Measurements from ENCODE around the gene MORC2.

MORC2 gene

GRCh38 chr22:30948930-30949342, 19.6 kb downstream of the MORC2 start:
- DNase-seq = no peak

DNA sequence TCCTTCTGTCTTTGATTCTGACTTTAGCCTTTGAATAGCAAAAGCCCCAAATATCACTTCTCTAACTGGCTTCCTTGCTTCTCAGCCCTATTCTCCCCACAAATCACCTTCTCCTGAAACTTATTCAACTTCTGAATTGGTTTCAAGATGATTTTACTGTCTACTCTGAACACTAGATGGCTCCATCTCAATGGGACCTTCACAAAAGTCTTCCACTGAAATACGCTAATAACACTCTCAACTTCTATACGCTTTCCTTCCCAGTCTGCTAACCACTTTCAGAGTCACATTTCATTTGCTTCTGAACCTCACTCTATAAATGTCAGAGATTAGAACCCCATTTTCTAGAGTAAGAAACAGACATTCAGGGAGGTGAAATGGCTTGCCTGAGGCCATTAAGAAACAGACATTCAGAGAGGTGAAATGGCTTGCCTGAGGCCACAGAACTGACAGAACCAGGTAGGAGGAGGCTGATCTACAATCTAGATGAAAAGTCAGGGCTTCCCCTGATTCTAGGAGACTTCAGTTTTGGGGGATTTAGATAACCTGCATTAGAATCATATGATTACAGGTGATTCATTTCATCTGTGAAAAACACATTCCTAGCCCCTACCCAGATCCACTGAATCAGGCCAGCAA, 20.6 kb downstream of the MORC2 start:
- no peak for DNase-seq

- no peak for DNase-seq
Observed at GRCh38 chr22:30947173-30947815, 21.3 kb downstream of the MORC2 start.

DNA sequence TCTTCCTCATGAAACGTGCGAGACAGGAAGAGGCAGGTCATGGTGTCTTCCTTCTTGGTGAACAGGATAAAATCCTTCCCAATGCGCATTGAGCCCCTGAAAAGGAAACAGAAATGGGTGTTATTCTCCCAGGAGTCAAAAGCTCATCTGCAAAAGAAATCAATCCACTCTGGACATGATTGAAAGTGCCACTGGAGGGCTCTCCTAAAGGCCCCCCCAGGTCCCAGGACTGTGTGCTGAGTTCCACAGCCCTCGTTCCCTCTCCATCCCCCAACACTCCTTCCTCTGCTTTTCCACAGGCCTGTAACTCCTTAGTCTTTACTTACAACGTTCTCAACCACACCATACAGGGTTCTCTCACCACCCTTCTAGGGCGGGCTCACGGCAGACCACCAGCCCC, 22.2 kb downstream of the MORC2 start:
- no peak for DNase-seq

- DNase-seq = no peak
Observed at GRCh38 chr22:30945653-30946052, 22.9 kb downstream of the MORC2 start.

- DNase-seq = no peak
Observed at GRCh38 chr22:30944986-30945385, 23.6 kb downstream of the MORC2 start.

GRCh38 chr22:30943368-30943767, 25.2 kb downstream of the MORC2 start:
- DNase-seq = no peak

- no peak for DNase-seq
Observed at GRCh38 chr22:30941363-30941740, 27.2 kb downstream of the MORC2 start.

DNA sequence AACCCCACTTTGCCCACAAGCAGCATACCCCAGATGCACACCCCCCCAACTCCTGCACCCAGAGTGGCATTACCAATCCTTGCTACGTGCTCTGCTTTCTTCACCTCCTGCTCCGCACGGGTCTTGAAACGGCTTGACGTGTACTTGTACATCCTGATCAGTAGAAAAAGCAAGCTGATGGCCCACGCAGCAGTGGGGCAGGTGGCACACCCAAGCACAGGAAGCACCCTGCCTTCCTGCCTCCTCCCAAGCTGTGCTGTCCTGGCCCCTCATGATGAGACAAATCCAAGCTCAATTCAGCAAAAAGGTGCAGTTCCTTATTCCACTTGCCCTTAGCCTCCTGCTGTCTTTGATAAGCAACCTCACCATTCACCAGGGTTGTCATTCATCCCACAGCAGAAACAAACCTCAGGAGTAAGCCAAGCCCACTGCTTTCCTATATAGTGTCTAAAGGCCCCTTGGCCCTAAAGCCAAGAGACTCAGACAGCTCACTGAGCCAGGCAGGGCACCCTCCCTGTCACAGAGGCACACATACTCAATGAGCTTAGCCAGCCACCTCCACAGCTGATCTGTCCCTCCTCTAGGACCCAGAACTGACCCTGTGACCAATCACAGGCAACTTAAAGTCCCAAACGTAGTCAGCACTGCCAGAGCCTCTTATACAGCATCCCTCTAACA, 27.8 kb downstream of the MORC2 start:
- DNase-seq = no peak

DNA sequence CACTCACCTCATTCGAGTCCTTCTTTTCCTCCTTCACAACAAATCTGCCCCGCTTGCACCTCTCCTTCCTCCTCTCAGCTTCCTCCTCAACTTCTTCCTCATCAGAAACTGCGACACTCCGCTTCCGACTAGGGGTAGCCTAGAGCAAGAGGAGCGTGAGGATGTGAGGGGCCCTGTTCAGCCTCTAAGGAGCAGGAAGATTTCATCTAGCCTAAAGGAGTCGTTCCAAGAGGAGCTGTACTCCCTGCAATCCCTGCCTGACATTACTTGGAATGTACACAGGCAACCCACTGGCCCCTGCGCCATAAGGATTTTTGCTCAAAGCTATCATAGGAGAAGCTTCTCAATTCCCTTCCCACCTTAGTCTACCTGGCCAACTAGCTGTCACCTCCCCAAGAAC, 34.5 kb downstream of the MORC2 start:
- no peak for DNase-seq

GRCh38 chr22:30933457-30933856, 35.1 kb downstream of the MORC2 start:
- no peak for DNase-seq

DNA sequence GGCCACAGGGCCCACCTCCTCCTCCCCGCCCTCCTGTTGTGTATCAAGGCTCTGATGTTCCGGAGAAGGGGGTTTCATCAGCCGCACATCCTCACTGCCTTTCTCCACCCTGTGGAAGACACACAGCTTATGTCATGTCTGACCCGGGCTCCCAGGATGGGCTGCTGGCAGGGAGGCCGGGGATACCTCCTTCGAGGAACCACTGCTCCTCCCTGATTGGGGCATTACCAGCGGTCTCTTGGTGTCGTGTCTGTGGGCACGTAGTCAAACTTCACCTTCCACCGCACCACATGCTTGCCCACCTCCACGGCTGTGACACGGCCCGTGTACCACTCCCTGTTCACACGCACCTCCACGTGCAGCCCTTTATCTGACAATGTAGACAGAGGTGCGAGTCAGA, 35.9 kb downstream of the MORC2 start:
- no peak for DNase-seq

DNA sequence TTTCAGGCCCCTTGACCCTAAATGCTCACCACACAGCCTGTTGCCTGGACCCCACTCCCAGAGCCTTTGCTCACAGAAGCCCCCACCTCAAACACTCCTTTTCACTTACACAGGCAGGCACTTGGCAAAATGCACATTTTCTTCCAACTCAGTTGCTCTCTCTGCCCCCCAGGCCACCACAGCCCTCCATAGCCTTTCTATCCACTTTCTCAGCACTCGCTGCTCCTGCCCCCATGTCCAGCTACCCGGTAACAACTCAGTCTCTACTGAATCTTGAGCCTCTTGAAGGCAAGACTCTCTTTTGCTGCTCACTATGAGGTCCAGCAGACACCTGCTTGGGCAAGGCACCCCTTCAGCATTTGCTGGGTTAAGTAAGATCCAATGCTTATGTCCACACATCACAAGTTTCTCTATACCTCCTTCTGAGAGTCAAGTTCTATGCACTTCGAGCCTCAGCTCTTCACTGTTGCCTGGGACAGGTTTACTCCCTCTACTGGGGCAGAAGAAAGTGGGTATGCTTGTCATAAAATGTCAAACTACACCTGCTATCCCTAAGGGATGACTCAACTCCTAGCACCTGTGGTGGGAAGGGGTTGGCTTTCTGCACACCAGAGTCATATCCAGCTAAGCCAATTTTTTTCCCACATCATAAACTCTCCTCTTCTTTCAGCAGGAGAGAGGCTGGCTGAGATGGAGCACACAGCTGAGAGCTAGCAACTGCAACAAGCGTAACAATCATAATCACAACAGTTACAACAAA, 36.9 kb downstream of the MORC2 start:
- no peak for DNase-seq

- DNase-seq = no peak
Observed at GRCh38 chr22:30930228-30930627, 38.3 kb downstream of the MORC2 start.

- DNase-seq = no peak
Observed at GRCh38 chr22:30928401-30928800, 40.2 kb downstream of the MORC2 start.

DNA sequence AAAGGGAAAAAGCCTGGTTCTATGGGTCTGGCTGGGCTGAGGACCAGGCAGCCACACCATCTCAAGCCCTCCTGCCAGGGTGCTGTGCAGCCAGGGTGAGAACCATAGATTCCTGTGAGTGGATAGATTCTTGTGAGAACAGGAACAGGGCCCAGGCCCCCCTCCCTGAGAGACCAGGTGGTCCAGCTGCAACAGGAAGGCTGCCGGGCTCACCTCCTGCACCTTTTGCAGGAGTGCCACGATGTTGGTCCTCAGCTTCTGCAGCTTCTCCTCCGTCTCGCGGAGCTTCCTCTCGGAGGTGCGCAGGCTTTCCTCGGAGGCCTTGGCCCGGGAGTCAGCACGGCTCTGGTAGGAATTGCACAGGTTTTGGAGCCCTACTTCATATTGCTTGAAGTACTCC, 40.8 kb downstream of the MORC2 start:
- no peak for DNase-seq

GRCh38 chr22:30926706-30927105, 41.9 kb downstream of the MORC2 start:
- DNase-seq = no peak

DNA sequence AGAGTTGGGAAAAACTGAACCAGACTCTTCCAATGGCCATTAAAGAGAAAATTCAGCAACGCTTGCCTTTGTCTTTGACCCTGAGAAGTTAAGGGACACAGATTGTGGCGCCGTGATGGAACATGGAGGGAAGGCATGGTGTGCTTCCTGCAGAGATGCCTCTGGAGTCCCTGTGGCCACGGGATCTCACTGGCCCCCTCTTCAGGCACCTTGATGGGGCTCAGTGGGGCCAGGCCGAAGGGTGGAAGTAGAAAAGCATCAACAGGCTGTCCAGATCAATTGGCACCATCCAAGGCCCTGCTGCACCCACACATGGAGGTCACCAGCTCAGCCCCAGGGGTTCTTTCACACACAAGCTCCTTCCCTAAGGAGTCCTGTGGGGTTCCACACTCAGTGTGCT, 42.9 kb downstream of the MORC2 start:
- DNase-seq = no peak

DNA sequence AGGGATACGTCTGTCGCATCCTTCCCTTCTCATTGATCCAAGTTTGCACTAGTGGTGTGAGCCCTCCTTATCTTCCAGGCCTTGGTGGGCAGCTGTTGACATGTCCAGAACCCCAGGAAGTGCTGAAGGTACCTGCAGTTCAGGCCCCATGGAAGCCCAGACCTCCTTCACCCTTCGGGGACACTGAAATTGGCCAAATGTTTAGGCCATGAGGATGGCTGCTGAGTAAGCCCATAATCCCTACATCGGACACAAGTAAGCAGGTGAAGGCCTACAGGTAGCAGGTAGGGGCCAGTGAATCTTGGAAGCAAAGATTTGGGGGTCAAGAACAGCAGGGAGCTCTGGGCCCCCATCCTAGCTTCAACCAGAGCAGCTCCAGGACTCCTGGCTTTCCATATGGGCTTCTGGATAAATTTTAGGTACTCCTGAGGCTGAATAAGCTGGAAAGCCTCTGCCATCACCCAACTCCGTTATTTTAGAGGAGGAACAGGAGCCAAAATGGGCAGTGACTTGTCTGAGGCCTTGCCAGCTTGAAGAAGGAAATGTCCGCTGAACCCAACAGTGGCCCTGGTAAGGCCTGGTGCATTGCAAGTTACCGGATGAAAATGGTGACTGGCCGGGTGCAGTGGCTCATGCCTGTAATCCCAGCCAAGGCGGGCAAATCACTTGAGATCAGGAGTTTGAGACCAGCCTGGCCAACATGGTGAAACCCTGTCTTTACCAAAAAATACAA, 45.2 kb downstream of the MORC2 start:
- DNase-seq = no peak

DNA sequence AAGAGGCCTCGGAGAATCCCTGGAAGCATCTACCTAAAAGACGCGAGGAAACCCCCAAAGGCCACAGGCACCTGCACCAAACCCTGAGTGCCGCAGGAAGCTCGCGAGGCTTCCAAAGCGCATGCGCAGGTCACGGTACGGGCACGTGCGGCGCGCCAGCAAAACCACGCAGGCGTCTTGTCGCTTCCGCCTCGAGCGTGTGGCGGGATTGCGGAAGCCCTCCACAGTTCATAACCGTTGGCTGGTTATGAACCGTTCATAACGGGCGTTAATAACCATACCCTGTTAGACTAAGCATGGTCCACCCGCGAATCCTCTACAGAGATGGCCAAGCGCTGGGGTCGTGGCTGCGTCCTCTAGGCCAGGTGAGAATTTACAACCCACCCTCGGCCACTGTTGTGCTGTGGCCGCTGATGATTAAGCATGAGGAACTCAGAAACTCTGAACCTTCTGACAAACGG, 46.4 kb downstream of the MORC2 start:
- DNase-seq = no peak

GRCh38 chr22:30921108-30921507, 47.5 kb downstream of the MORC2 start:
- DNase-seq = no peak

DNA sequence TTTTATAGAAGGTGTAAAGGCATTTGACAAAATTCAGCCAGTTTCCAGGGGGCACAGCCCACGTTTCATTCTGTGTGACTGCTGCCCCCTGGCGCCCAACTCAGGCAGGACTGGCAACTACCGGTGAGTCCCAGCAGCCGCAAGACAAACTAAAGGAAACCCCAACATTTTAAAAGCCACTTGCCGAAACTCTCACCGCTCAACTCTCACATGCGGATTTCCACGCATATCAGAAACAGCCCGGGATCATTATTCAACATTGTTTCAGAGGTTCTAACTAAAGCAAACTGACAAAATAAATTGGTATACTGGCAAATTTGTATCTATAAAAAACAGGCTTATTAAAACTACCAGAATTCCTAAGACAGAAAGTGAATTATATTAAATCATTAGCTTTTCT, 48.2 kb downstream of the MORC2 start:
- DNase-seq = no peak

DNA sequence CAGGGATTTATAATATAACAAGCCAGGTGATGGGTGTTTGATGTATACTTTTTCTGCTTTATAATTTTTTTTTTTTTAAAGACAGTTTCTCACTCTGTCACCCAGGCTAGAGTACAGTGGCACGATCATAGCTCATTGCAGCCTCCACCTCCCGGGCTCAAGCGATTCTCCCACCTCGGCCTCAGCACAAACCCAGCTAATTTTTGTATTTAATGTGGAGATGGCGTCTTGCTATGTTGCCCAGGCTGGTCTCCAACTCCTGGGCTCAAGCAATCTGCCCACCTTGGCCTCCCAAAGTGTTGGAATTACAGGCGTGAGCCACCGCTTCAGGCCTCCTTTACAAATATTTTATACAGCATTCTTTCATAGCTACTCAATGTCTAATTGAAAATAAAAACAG, 48.6 kb downstream of the MORC2 start:
- no peak for DNase-seq
